Calu3 (cell line): ENCODE data around the gene ADGRG1. TPM values are rescaled to one million over a fixed set of nuclear protein-coding genes. Genes with fewer than 3 reads are reported as not detected.

Experiments
- BruUV-seq: library from RNA; stranded (reverse); fragments of 400-500 nt; replicated peaks from 2 replicates; lab custom pipeline; 2021; lab: Mats Ljungman, UMichigan
- CTCF ChIA-PET: fragments of 300-600 bp; sonication (Branson Sonifier 250); formaldehyde crosslinking; loops from one replicate; lab custom pipeline; 2022; ENCODE audit warnings: antibody characterized with exemption; lab: Charles Lee
- DNase-seq: peaks from one replicate; pipeline ENCODE4 v3.0.0; 2022
- H3K27ac Mint-ChIP-seq: one replicate; pipeline ENCODE4 v1.8.0; 2022; ENCODE audit warnings: mixed read lengths; ENCODE audit not compliant: unreplicated experiment
- H3K27me3 Mint-ChIP-seq: one replicate; pipeline ENCODE4 v1.8.0; 2022; ENCODE audit warnings: mixed read lengths; ENCODE audit not compliant: unreplicated experiment
- H3K36me3 Mint-ChIP-seq: one replicate; pipeline ENCODE4 v1.8.0; 2022; ENCODE audit warnings: mild to moderate bottlenecking, moderate library complexity, mixed read lengths; ENCODE audit not compliant: insufficient read depth, unreplicated experiment
- H3K4me1 Mint-ChIP-seq: one replicate; pipeline ENCODE4 v1.8.0; 2022; ENCODE audit warnings: mild to moderate bottlenecking, low read depth, mixed read lengths; ENCODE audit not compliant: unreplicated experiment
- H3K4me3 Mint-ChIP-seq: one replicate; pipeline ENCODE4 v1.8.0; 2022; ENCODE audit warnings: mild to moderate bottlenecking, low read depth, moderate library complexity, mixed read lengths; ENCODE audit not compliant: unreplicated experiment
- H3K9me3 Mint-ChIP-seq: one replicate; pipeline ENCODE4 v1.8.0; 2022; ENCODE audit warnings: low read depth, mixed read lengths; ENCODE audit not compliant: unreplicated experiment
- intact Hi-C: fragments of 100-400 bp; cut with micrococcal nuclease; formaldehyde crosslinking; loops from one replicate; pipeline ENCODE4 v1.10.0; 2022; ENCODE audit not compliant: unreplicated experiment
- total RNA-seq: library from RNA; stranded (reverse); gene quantifications from 2 replicates; pipeline ENCODE4 v1.2.3, GENCODE V29; 2022
- TF ChIP-seq, protein P1 (sequence below): fragments of 200-600 bp; IDR thresholded peaks from one replicate; pipeline ENCODE4 v1.8.0; 2022; ENCODE audit warnings: antibody characterized with exemption; ENCODE audit not compliant: unreplicated experiment

Gene ADGRG1
- total RNA-seq, 1 experiment from 2014 or later: 278 TPM

DNA sequence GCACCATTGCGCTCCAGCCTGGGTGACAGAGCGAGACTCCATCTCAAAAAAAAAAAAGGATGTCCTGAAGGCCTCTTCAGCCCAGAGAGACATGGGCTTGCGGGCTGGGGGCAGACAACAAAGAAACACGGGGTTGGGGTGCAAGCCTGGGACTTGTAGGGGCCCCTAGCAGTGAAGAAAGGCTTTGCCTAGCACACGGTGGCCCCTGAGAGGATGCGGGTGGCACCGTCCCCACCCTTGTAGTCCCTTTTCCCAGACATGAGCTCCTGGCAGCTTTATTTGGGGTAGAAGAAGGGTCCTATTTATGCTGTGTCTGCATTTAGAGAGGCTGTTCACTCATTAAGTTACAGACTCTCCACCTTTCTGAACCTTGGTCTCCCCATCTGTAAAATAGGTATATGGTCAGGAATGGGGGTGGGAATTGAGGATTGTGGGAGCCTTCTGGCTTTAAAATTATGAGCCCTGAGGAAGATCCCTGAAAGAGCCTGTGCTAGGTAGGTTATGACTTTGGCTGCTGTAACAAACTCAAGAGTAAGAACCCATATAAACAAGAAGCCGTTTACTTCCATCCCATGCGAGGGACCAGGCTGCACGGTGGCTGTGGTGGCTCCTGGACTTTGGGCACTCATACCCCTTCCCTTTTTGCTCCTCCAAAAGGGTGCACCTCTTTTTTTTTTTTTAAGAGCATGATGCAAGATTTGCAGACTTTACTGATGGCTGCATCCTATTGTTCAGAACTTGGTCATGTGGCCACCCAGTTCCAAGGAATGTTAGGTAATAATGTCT, 20.6 kb upstream of the ADGRG1 start:
- H3K36me3 Mint-ChIP-seq: no peaks in the 10 kb centered on the region
- CTCF ChIA-PET: interaction anchor here (0.6 kb wide), 1 partner anchor 31 kb away, joined by 3 read pairs; no protein-coding TSS in a partner anchor
- TF ChIP-seq, protein P1, sequence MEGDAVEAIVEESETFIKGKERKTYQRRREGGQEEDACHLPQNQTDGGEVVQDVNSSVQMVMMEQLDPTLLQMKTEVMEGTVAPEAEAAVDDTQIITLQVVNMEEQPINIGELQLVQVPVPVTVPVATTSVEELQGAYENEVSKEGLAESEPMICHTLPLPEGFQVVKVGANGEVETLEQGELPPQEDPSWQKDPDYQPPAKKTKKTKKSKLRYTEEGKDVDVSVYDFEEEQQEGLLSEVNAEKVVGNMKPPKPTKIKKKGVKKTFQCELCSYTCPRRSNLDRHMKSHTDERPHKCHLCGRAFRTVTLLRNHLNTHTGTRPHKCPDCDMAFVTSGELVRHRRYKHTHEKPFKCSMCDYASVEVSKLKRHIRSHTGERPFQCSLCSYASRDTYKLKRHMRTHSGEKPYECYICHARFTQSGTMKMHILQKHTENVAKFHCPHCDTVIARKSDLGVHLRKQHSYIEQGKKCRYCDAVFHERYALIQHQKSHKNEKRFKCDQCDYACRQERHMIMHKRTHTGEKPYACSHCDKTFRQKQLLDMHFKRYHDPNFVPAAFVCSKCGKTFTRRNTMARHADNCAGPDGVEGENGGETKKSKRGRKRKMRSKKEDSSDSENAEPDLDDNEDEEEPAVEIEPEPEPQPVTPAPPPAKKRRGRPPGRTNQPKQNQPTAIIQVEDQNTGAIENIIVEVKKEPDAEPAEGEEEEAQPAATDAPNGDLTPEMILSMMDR: no peak
- no peak for DNase-seq
- H3K4me3 Mint-ChIP-seq: no peak overlapping the region
- no TSS peak for BruUV-seq
- intact Hi-C loops: no loop called here
- peaks cover 12% of the 10 kb centered on the region for H3K27me3 Mint-ChIP-seq
- H3K4me1 Mint-ChIP-seq: peaks cover 16% of the 10 kb centered on the region
- H3K9me3 Mint-ChIP-seq: no peaks in the 10 kb centered on the region
- H3K27ac Mint-ChIP-seq: no peak overlapping the region

DNA sequence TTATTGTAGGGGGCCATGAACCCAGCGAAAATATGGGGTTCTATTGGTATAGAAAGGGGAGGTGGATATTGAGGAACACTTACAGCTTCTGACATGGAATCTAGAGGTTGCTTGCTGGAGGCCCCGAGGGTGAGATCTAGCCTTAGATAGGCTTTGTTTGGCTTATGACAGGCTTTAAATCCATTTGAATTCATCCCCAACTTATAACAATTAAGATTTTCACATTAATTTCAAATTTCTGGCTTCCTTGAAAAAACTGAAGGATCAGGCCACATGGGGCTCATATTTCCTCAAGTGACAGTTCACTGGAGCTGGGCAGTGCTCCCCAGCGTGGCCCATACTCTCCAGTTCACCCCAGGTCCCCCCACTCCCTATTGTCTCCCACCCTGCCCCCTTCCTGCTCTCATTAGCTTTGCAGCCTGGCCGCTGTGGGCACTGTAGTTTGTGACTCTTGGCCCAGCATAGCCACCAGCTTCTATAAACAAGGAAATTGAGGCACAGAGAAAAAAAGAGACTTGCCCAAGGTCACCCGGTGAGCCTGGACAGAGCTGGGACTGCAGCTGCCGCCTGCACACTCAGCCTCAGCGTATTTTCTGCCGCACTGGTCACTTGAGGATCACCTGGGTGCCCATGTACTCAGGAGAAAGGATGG, 19.8 kb upstream of the ADGRG1 start:
- H3K4me1 Mint-ChIP-seq: peaks cover 16% of the 10 kb centered on the region
- peaks cover 4% of the 10 kb centered on the region for H3K27me3 Mint-ChIP-seq
- DNase-seq: no peak
- no peak overlapping the region for H3K27ac Mint-ChIP-seq
- TF ChIP-seq, protein P1: no peak
- H3K36me3 Mint-ChIP-seq: no peaks in the 10 kb centered on the region
- BruUV-seq: no TSS peak
- intact Hi-C loops: no loop called here
- H3K4me3 Mint-ChIP-seq: no peak overlapping the region
- H3K9me3 Mint-ChIP-seq: no peaks in the 10 kb centered on the region
- CTCF ChIA-PET: interaction anchor here (0.7 kb wide), 1 partner anchor 24 kb away, joined by 8 read pairs; no protein-coding TSS in a partner anchor

DNA sequence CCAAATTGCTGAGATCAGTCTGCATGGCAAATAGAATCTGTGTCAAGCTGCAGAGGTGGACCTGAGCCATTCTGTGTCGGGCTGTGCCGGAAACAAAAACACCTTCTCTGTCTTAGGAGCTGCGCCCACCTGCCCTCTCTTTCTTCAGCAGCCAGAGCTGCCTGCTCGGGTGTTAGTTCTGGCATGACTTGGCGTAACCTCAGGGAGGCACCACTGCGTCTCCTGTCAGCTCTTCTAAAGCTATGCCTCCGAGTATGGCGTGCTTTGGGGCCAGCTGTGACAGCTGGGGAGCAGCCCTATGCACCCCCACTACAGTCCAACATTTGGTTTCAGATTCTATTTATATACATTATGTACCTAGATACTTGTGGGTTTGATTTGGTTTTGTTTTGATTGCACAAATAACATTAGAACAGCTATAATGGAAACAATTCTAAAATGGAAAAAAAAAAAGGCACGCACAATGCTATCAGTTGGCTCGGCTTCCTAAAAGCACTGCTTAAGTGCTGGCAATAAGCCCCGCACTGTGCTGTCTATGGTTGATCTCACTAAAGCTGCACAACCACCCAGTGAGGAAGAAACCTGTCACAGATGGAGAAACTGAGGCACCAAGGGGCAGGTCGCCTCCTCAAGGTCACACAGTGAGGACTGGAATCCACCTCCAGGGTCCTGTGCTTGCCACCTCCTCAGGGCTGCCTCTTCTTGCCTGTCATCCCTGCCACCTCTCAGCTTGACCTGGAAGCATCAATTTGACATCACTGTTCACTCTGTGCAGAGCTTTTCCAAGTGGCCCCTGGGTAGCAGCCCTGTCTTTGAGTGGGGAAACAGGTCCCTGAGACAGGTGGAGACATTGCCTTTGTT, 18.7 kb upstream of the ADGRG1 start:
- intact Hi-C loops: no loop called here
- Mint-ChIP-seq H3K9me3 (no peaks in the 10 kb centered on the region), H3K4me1 (peaks cover 16% of the 10 kb centered on the region), H3K36me3 (no peaks in the 10 kb centered on the region), H3K27me3 (no peaks in the 10 kb centered on the region), H3K4me3 (no peak overlapping the region), H3K27ac (no peak overlapping the region)
- TF ChIP-seq, protein P1: no peak
- CTCF ChIA-PET: interaction anchor here (0.6 to 2.0 kb wide), 4 partner anchors 9 to 161 kb away, joined by 3 to 7 read pairs (median 4); no protein-coding TSS in a partner anchor
- no peak for DNase-seq
- no TSS peak for BruUV-seq

DNA sequence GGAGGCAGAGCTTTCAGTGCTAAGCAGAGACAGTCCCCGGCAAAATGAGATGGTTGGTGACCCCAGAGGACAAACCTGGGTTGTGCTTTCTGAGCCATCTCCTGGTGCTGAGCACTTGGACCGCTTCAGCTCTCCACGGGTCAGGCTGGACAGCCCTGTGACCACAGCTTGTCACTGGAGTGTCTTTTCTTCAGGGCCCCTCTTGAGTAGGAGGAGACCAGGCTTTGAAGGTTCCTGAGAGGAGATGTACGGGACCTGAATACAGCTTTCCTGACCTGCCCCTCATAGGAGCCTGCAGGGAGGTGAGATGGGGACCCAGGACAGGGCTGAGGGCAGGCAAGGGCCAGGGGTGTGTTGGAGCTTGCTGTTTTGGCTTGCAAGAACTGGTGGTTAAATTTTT, 17.8 kb upstream of the ADGRG1 start:
- H3K27ac Mint-ChIP-seq: no peak overlapping the region
- TF ChIP-seq, protein P1: no peak
- no TSS peak for BruUV-seq
- H3K4me1 Mint-ChIP-seq: peaks cover 16% of the 10 kb centered on the region
- CTCF ChIA-PET: interaction anchor here (0.6 to 2.0 kb wide), 4 partner anchors 9 to 280 kb away, joined by 4 to 7 read pairs (median 6); no protein-coding TSS in a partner anchor
- no peak overlapping the region for H3K4me3 Mint-ChIP-seq
- intact Hi-C loops: no loop called here
- no peaks in the 10 kb centered on the region for H3K9me3 Mint-ChIP-seq
- no peak for DNase-seq
- no peaks in the 10 kb centered on the region for H3K36me3 Mint-ChIP-seq
- no peaks in the 10 kb centered on the region for H3K27me3 Mint-ChIP-seq
